GM20000 (cell line): ENCODE data around the gene KCNT2.

Source experiments
- DNase-seq: peaks from one replicate; pipeline ENCODE4 v3.0.0; 2012; ENCODE audit warnings: low spot score
- TF ChIP-seq, protein P1 (sequence below): IDR thresholded peaks from 2 replicates; pipeline ENCODE4 v1.5.1; 2012; ENCODE audit warnings: mild to moderate bottlenecking, control low read depth; ENCODE audit errors: extremely low read depth, missing control alignments

KCNT2 gene

DNA sequence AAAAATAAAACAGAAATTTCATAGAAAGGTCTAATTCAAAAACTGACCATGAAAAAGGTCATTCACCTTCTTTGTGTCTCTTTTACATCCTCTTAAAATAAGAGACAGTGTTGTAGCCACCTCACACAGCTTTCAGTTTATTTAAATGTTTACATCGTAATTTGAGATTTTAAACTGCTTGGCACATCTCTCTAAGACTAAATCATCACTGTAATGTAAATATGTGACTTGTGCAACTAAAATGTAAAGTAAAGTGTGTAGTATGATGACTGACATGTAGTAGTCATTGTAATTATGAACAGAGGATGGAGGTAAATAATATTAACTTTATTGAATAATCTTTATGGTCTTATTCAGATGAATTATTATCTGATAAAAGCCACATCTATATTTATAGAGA, 283.9 kb downstream of the KCNT2 start:
- TF ChIP-seq, protein P1, sequence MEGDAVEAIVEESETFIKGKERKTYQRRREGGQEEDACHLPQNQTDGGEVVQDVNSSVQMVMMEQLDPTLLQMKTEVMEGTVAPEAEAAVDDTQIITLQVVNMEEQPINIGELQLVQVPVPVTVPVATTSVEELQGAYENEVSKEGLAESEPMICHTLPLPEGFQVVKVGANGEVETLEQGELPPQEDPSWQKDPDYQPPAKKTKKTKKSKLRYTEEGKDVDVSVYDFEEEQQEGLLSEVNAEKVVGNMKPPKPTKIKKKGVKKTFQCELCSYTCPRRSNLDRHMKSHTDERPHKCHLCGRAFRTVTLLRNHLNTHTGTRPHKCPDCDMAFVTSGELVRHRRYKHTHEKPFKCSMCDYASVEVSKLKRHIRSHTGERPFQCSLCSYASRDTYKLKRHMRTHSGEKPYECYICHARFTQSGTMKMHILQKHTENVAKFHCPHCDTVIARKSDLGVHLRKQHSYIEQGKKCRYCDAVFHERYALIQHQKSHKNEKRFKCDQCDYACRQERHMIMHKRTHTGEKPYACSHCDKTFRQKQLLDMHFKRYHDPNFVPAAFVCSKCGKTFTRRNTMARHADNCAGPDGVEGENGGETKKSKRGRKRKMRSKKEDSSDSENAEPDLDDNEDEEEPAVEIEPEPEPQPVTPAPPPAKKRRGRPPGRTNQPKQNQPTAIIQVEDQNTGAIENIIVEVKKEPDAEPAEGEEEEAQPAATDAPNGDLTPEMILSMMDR = no peak
- DNase-seq = no peak

DNA sequence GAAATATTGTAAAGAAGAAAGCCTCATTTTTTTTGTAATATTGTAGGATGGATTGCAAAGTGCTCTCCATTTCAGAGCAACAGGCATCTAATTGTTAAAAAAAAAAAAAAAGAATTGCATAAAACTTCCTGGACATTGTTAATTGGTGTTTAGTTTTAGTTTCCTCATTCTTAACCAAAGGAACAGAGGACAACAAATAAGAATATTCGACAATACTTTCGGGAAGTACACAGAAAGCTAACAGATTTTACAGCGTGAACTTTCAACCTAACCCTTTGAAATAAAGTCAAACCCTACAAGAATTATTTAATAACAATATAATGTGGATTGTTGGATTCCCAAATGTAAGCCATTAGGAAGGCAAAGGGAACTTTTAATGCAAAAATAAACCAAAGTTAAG, 284.4 kb downstream of the KCNT2 start:
- DNase-seq = no peak
- TF ChIP-seq, protein P1 = no peak

DNA sequence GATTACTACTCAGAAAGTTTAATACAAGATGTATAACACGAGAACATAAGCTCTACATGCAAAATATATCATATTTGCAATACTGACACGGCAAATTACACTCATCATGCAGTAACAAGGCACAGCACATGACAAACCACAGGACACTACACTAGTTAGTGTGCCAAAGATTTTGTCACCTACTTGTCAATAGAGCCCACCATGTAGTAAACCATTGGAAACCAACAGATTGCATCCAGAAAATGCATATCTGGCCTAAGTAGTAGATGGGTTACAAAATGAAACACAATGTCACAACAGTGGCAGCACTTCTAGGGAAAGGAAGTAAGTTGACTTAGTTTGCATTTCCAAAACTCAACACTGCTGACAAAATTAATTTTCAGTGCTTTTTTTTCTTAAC, 288.9 kb downstream of the KCNT2 start:
- DNase-seq = no peak
- TF ChIP-seq, protein P1 = no peak

DNA sequence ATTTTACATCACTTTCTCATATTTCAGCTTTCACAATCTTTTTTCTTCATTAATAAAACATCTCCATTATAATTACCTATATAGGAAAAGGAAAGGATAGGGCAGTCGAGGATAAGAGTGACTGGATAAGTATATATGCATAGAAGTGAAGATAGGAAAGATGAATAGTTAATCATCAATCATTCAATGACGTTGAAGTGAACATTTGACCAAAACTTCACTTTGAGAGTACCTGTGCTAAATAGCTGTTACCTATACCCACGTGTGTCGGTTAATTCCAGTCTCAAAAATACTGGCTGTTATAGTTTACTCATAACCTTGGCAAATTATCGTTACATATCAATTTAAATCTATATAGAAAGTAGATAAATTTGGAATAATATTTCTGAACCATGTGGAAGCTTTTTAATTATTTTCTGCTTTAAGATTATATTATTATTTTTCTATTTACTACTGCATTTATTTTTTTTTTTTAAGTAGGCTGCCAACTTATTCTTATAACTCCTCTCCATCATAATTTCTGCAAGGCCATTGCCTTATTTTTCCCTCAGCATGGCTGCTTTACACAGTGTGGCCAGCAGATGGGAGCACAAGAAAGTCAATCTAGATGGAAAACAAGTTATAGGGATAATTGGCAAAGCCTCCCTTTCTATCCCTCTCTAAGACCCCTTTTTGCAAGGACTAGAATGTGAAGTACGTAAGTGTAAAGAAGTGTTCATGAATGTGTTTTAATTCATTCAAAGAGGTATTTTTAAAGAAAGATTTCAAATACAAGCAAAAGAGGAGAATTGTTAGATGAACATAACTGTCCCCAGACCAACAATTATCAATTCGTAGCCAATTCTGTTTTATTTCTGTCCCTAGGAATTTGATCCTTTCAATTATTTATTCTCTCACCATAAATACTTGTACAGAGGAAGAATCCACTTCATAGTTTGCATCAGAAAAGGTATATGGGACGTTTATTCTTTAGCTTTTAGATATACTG, 290.4 kb downstream of the KCNT2 start:
- TF ChIP-seq, protein P1 = no peak
- DNase-seq = no peak

DNA sequence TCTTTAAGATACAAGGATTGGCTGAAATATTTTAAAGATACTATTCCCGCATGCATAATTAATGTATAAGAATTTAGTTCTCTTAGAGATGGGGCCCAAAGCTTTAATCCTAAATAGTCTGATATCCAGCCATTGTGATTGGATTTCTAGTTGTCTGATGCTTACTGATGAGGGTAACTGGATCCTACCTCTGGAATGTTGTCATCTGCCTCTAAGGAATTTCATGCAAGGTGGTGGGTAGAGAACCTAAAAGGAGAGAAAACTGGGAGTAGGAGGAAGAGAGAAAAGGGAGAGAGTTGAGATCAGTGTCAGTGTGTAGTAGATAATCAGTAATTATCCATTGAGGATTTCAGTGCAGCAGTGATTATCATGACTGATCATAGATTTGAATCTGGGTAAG, 295.5 kb downstream of the KCNT2 start:
- DNase-seq = no peak
- TF ChIP-seq, protein P1 = no peak

GRCh38 chr1:196309386-196309785, 298.9 kb downstream of the KCNT2 start:
- TF ChIP-seq, protein P1 = no peak
- DNase-seq = no peak

DNA sequence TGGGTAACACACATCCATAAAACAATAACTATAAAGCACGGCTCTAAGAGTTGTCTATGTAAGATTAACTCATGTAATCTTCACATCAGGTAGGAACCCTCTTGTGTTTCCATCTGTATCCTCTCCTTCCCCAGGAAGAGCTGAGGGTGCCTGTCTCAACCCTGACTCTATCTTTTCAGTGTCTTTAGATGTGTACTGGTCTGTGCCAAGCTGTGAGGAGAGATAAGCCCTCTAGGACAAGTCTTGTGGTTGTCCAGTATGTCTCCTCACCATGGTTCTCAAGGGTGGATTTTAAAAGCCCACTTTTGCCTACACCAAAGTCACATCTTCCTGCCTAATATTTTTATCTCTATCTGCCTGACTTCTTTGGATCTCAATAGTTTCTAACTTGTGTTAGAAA, 300.1 kb downstream of the KCNT2 start:
- DNase-seq = no peak
- TF ChIP-seq, protein P1 = no peak
